Natural killer cell (primary cell): ENCODE measurements around the gene CLEC1A. TPM values are rescaled to one million over a fixed set of nuclear protein-coding genes. Genes with fewer than 3 reads are reported as not detected.

ENCODE experiments used
- ATAC-seq, 3 donors: fragments of 150-1000 bp in 2 of 3; fragments of 200-7000 bp in 1 of 3; cut with Tn5 transposase; 1 replicate in 1 of 3; 2 replicates in 2 of 3; pipeline ENCODE4 v1.10.0; 2021; ENCODE audit warnings: mild to moderate bottlenecking in 2 of 3, moderate library complexity in 2 of 3
- DNase-seq, 2 donors: peaks; one replicate each; pipeline versions ENCODE4 v3.0.0 to v3.0.0-alpha.2; 2013 to 2021; ENCODE audit warnings: mixed read lengths in 1 of 2
- H3K27ac ChIP-seq: one replicate; pipeline ENCODE4 v1.5.1; 2013; ENCODE audit warnings: mild to moderate bottlenecking, low read length
- H3K27me3 ChIP-seq: one replicate; pipeline ENCODE4 v1.6.1; 2013; ENCODE audit warnings: low read length; ENCODE audit not compliant: control insufficient read depth, insufficient read depth
- H3K36me3 ChIP-seq: one replicate; pipeline ENCODE4 v1.6.1; 2013; ENCODE audit warnings: low read length; ENCODE audit not compliant: control insufficient read depth, insufficient read depth
- H3K4me1 ChIP-seq: one replicate; pipeline ENCODE4 v1.6.1; 2013; ENCODE audit warnings: low read length; ENCODE audit not compliant: control insufficient read depth, insufficient read depth
- H3K4me3 ChIP-seq: one replicate; pipeline ENCODE4 v1.5.1; 2013; ENCODE audit warnings: low read length
- H3K9me3 ChIP-seq: one replicate; pipeline ENCODE4 v1.6.1; 2013; ENCODE audit warnings: low read length; ENCODE audit not compliant: control insufficient read depth, insufficient read depth
- H3K27ac Mint-ChIP-seq, 2 donors: one replicate each; pipeline ENCODE4 v1.8.0; 2022; ENCODE audit warnings: mild to moderate bottlenecking in 2 of 2, mixed read lengths in 2 of 2, moderate library complexity in 1 of 2
- H3K27me3 Mint-ChIP-seq, 2 donors: one replicate each; pipeline ENCODE4 v1.8.0; 2022; ENCODE audit warnings: low read depth in 2 of 2, mixed read lengths in 2 of 2
- H3K36me3 Mint-ChIP-seq: one replicate; pipeline ENCODE4 v1.8.0; 2022; ENCODE audit warnings: mixed read lengths
- H3K4me1 Mint-ChIP-seq, 2 donors: one replicate each; pipeline ENCODE4 v1.8.0; 2022; ENCODE audit warnings: mixed read lengths in 2 of 2
- H3K4me3 Mint-ChIP-seq: one replicate; pipeline ENCODE4 v1.8.0; 2022; ENCODE audit warnings: mild to moderate bottlenecking, moderate library complexity, mixed read lengths
- H3K9me3 Mint-ChIP-seq, 2 donors: one replicate each; pipeline ENCODE4 v1.8.0; 2022; ENCODE audit warnings: mixed read lengths in 2 of 2
- WGBS: methylation state at CpG from one replicate; pipeline ENCODE4 v1.1.7; 2013; ENCODE audit warnings: missing lambda C conversion rate; ENCODE audit not compliant: insufficient coverage; 5-methylcytosine and 5-hydroxymethylcytosine counted together
- intact Hi-C: fragments of 100-400 bp; cut with micrococcal nuclease; formaldehyde crosslinking; loops from one replicate; pipeline ENCODE4 v1.14.2; 2022
- total RNA-seq, 4 donors: library from RNA; stranded (reverse); fragments of 120-200 nt in 1 of 4; gene quantifications; one replicate each; pipeline versions ENCODE4 v1.2.3 to v1.2.4, GENCODE V29; 2013 to 2022
- TF ChIP-seq, protein P1 (sequence below): fragments of 200-600 bp; IDR thresholded peaks from one replicate; pipeline ENCODE4 v1.8.0; 2022; ENCODE audit warnings: antibody characterized with exemption

Gene CLEC1A
- total RNA-seq, 3 donors from 2014 or later (not counting 1 experiment from before 2014, with no cell fraction given), result not detected

GRCh38 chr12:10073261-10073660 lies 25.5 kb downstream of the CLEC1A start:
- DNase-seq (no peak), ATAC-seq (no peak)
- H3K4me1 ChIP-seq, result no peaks in the 10 kb centered on the region
- intact Hi-C loops, result no loop called here
- no peak overlapping the region for H3K27ac Mint-ChIP-seq
- H3K36me3 Mint-ChIP-seq, result no peaks in the 10 kb centered on the region
- H3K4me1 Mint-ChIP-seq, result no peaks in the 10 kb centered on the region
- no peaks in the 10 kb centered on the region for H3K27me3 ChIP-seq
- H3K4me3 ChIP-seq, result no peak overlapping the region
- no peak overlapping the region for H3K27ac ChIP-seq
- H3K9me3 ChIP-seq, result no peaks in the 10 kb centered on the region
- TF ChIP-seq, protein P1, sequence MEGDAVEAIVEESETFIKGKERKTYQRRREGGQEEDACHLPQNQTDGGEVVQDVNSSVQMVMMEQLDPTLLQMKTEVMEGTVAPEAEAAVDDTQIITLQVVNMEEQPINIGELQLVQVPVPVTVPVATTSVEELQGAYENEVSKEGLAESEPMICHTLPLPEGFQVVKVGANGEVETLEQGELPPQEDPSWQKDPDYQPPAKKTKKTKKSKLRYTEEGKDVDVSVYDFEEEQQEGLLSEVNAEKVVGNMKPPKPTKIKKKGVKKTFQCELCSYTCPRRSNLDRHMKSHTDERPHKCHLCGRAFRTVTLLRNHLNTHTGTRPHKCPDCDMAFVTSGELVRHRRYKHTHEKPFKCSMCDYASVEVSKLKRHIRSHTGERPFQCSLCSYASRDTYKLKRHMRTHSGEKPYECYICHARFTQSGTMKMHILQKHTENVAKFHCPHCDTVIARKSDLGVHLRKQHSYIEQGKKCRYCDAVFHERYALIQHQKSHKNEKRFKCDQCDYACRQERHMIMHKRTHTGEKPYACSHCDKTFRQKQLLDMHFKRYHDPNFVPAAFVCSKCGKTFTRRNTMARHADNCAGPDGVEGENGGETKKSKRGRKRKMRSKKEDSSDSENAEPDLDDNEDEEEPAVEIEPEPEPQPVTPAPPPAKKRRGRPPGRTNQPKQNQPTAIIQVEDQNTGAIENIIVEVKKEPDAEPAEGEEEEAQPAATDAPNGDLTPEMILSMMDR, result no peak
- 93% methylated on average over 5 of the region's 5 CpGs for WGBS
- H3K27me3 Mint-ChIP-seq, result peaks cover 19 to 32% of the 10 kb centered on the region in 2 donors
- no peaks in the 10 kb centered on the region for H3K36me3 ChIP-seq
- H3K4me3 Mint-ChIP-seq, result no peak overlapping the region
- no peaks in the 10 kb centered on the region for H3K9me3 Mint-ChIP-seq

DNA sequence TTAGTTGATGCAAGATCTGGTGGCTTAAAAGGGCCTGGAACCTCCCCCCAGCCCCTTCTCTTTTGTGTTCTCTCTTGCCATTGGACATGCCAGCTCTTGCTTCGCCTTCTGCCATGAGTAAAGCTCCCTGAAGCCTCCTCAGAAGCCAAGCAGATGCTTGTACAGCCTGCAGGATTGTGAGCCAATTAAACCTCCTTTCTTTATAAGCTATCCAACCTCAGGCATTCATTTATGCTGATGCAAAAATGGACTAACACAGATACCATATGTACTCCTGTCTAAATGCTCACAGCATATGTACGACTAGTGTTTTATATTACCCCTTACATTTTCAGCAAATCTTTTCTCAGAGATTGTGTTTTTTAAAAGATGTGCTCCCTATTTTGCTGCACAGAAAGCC lies 26.7 kb downstream of the CLEC1A start:
- Mint-ChIP-seq H3K4me1 (no peaks in the 10 kb centered on the region), H3K9me3 (no peaks in the 10 kb centered on the region), H3K27me3 (peaks cover 16 to 30% of the 10 kb centered on the region in 2 donors), H3K4me3 (no peak overlapping the region), H3K36me3 (no peaks in the 10 kb centered on the region), H3K27ac (no peak overlapping the region)
- 100% methylated on average over 2 of the region's 2 CpGs for WGBS
- intact Hi-C loops, result no loop called here
- no peaks in the 10 kb centered on the region for H3K27me3 ChIP-seq
- H3K9me3 ChIP-seq, result no peaks in the 10 kb centered on the region
- H3K4me3 ChIP-seq, result no peak overlapping the region
- TF ChIP-seq, protein P1, result no peak
- no peak overlapping the region for H3K27ac ChIP-seq
- no peaks in the 10 kb centered on the region for H3K36me3 ChIP-seq
- DNase-seq (no peak), ATAC-seq (no peak)
- no peaks in the 10 kb centered on the region for H3K4me1 ChIP-seq

- H3K27me3 Mint-ChIP-seq, result peaks cover 13 to 27% of the 10 kb centered on the region in 2 donors
- 87% methylated on average over 4 of the region's 4 CpGs for WGBS
- DNase-seq, result no peak
Observed at GRCh38 chr12:10070380-10070779, 28.4 kb downstream of the CLEC1A start.

GRCh38 chr12:10069976-10070375 lies 28.8 kb downstream of the CLEC1A start:
- peaks cover 13 to 25% of the 10 kb centered on the region in 2 donors for H3K27me3 Mint-ChIP-seq

More at GRCh38 chr12:10070380-10070779, 28.4 kb downstream of the CLEC1A start:
- Mint-ChIP-seq H3K36me3 (no peaks in the 10 kb centered on the region), H3K4me3 (no peak overlapping the region), H3K27ac (no peak overlapping the region), H3K4me1 (no peaks in the 10 kb centered on the region), H3K9me3 (no peaks in the 10 kb centered on the region)
- no peak overlapping the region for H3K4me3 ChIP-seq
- ATAC-seq, result no peak
- intact Hi-C loops, result no loop called here
- no peaks in the 10 kb centered on the region for H3K36me3 ChIP-seq
- H3K9me3 ChIP-seq, result no peaks in the 10 kb centered on the region
- H3K4me1 ChIP-seq, result no peaks in the 10 kb centered on the region
- TF ChIP-seq, protein P1, result no peak
- H3K27me3 ChIP-seq, result no peaks in the 10 kb centered on the region
- H3K27ac ChIP-seq, result no peak overlapping the region

More at GRCh38 chr12:10069976-10070375, 28.8 kb downstream of the CLEC1A start:
- no peaks in the 10 kb centered on the region for H3K9me3 Mint-ChIP-seq
- H3K27ac ChIP-seq, result no peak overlapping the region
- H3K4me3 ChIP-seq, result no peak overlapping the region
- no peaks in the 10 kb centered on the region for H3K4me1 ChIP-seq
- 18% methylated on average over 3 of the region's 3 CpGs for WGBS
- TF ChIP-seq, protein P1, result no peak
- H3K27ac Mint-ChIP-seq, result no peak overlapping the region
- no peak overlapping the region for H3K4me3 Mint-ChIP-seq
- no peaks in the 10 kb centered on the region for H3K9me3 ChIP-seq
- no peaks in the 10 kb centered on the region for H3K36me3 Mint-ChIP-seq
- H3K4me1 Mint-ChIP-seq, result no peaks in the 10 kb centered on the region
- intact Hi-C loops, result no loop called here
- no peak for DNase-seq
- no peaks in the 10 kb centered on the region for H3K27me3 ChIP-seq
- no peak for ATAC-seq
- H3K36me3 ChIP-seq, result no peaks in the 10 kb centered on the region
